ENCODE results near the gene LYSMD3. TPM values are rescaled to one million over a fixed set of nuclear protein-coding genes. Genes with fewer than 3 reads are reported as not detected.

Gene LYSMD3
- total and polyA plus RNA-seq, 9 of the 15 experiments (the other 6 are each of a cell fraction or from before 2014, with no cell fraction given) = 9.5 to 42.3 (median 20.7) TPM

DNA sequence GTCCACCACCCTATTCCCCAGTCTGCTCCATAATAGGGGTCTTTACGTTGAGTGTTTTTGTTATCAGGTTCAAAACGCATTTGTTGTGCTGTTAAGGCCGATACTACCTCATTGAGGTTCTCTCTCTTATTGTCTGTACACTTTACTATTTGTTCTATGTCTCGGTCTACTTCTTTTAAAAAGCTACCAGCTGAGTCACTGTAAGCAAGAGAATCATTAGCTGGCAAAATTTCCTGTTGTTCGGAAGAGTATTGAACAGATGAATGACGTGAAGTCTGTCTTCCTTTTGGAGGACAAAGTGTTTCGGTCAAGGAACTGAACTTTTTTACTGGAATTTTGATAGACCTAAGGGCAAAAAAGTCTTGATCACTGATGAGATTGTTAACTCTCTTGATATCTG, 10.3 kb downstream of the LYSMD3 start:
- 86% methylated on average over 7 of the region's 7 CpGs for WGBS (ENCODE audit: insufficient coverage, low coverage, missing lambda C conversion rate)
- H2AFZ ChIP-seq (ENCODE audit: low read depth, low read length) = no peak overlapping the region
- H3K9ac ChIP-seq (ENCODE audit: insufficient read depth in 1 of 2, low read depth in 2 of 2, low read length in 2 of 2) = no peak overlapping the region
- ChIA-PET POLR2A (interaction anchor here (0.8 to 1.0 kb wide), 3 partner anchors 8 to 19 kb away, joined by 3 to 4 read pairs (median 3); no protein-coding TSS in a partner anchor), CTCF (ENCODE audit: low intra/inter-chr PET ratio) (no interaction called here)
- no peak overlapping the region for H3K27ac ChIP-seq (ENCODE audit: extremely low read depth, low read depth, low read length)
- intact Hi-C loops (cut with micrococcal nuclease) = no loop called here
- in situ Hi-C loops (cut with MboI) = no loop called here
- DNase-seq (ENCODE audit: extremely low read depth in 1 of 4, low spot score in 3 of 4) (no peak), FAIRE-seq (no peak), ATAC-seq (no peak)
- H3K9me3 ChIP-seq (replicated peaks; ENCODE audit: control insufficient read depth, insufficient read depth, low read depth, low read length) = no peaks in the 10 kb centered on the region
- no peak overlapping the region for H3K4me3 ChIP-seq
- H4K20me1 ChIP-seq (replicated peaks; ENCODE audit: control insufficient read depth, insufficient read depth, low read length) = no peaks in the 10 kb centered on the region
- BruUV-seq (replicated peaks) = no TSS peak
- peaks cover 7% of the 10 kb centered on the region; the same call in 1 of the 3 replicates for H3K79me2 ChIP-seq (ENCODE audit: control insufficient read depth, insufficient read depth, low read length)
- peaks cover 75% of the 10 kb centered on the region for H3K36me3 ChIP-seq (ENCODE audit: control insufficient read depth, insufficient read depth, low read length)
- H3K4me1 ChIP-seq (replicated peaks in 1 of 2; ENCODE audit: control insufficient read depth in 2 of 2, insufficient read depth in 2 of 2, low read length in 2 of 2) = no peaks in the 10 kb centered on the region
- no peak overlapping the region for H3K4me2 ChIP-seq (ENCODE audit: insufficient read depth, low read length)
- TF ChIP-seq TAL1 (IDR thresholded peaks at IDR 0.05) (no peak), HCFC1 (IDR thresholded peaks at IDR 0.05; ENCODE audit: low read depth, low read length) (no peak), CHD2 (IDR thresholded peaks at IDR 0.05; ENCODE audit: low read depth, low read length) (no peak), ZNF212 (CRISPR knock-in tag; IDR thresholded peaks at IDR 0.05) (no peak), PCBP1 (IDR thresholded peaks at IDR 0.05; ENCODE audit: low read depth, low read length, poor library complexity, severe bottlenecking) (no peak)
- H3K9me1 ChIP-seq (ENCODE audit: control insufficient read depth, insufficient read depth, low read length) = no peaks in the 10 kb centered on the region
- no peaks in the 10 kb centered on the region for H3K27me3 ChIP-seq (ENCODE audit: control insufficient read depth in 2 of 2, insufficient read depth in 2 of 2, low read length in 2 of 2)

GRCh38 chr5:90518661-90519060, 10.7 kb downstream of the LYSMD3 start:
- ChIA-PET CTCF (ENCODE audit: low intra/inter-chr PET ratio) (no interaction called here), POLR2A (interaction anchor here (0.8 to 1.0 kb wide), 3 partner anchors 8 to 18 kb away, joined by 3 to 4 read pairs (median 3); no protein-coding TSS in a partner anchor)
- Histone ChIP-seq H2AFZ (ENCODE audit: low read depth, low read length) (no peak overlapping the region), H3K4me1 (replicated peaks in 1 of 2; ENCODE audit: control insufficient read depth in 2 of 2, insufficient read depth in 2 of 2, low read length in 2 of 2) (no peaks in the 10 kb centered on the region), H3K9ac (ENCODE audit: insufficient read depth in 1 of 2, low read depth in 2 of 2, low read length in 2 of 2) (no peak overlapping the region), H3K4me3 (no peak overlapping the region), H3K79me2 (ENCODE audit: control insufficient read depth, insufficient read depth, low read length) (peaks cover 7% of the 10 kb centered on the region; the same call in 1 of the 3 replicates), H3K36me3 (ENCODE audit: control insufficient read depth, insufficient read depth, low read length) (peaks cover 75% of the 10 kb centered on the region), H4K20me1 (replicated peaks; ENCODE audit: control insufficient read depth, insufficient read depth, low read length) (no peaks in the 10 kb centered on the region), H3K9me1 (ENCODE audit: control insufficient read depth, insufficient read depth, low read length) (no peaks in the 10 kb centered on the region), H3K27ac (ENCODE audit: extremely low read depth, low read depth, low read length) (no peak overlapping the region), H3K27me3 (ENCODE audit: control insufficient read depth in 2 of 2, insufficient read depth in 2 of 2, low read length in 2 of 2) (no peaks in the 10 kb centered on the region), H3K9me3 (replicated peaks; ENCODE audit: control insufficient read depth, insufficient read depth, low read depth, low read length) (no peaks in the 10 kb centered on the region), H3K4me2 (ENCODE audit: insufficient read depth, low read length) (no peak overlapping the region)
- no peak for TF ChIP-seq ZNF695 (CRISPR knock-in tag; IDR thresholded peaks at IDR 0.05)
- no peak for TF ChIP-seq CCNT2 (IDR thresholded peaks at IDR 0.05; ENCODE audit: borderline replicate concordance, extremely low read depth, insufficient read length, low read depth, low read length)
- TF ChIP-seq NFIC (IDR thresholded peaks at IDR 0.05) = peak; percentile 38
- in situ Hi-C loops (cut with MboI) = no loop called here
- no TSS peak for BruUV-seq (replicated peaks)
- ATAC-seq = no peak; the same call in 2 of the 3 replicates
- no peak for FAIRE-seq
- intact Hi-C loops (cut with micrococcal nuclease) = no loop called here
- peak in 2 of 4 experiments; percentile 18 to 24 for DNase-seq (ENCODE audit: extremely low read depth in 1 of 4, low spot score in 3 of 4)

Measured in K562 (cell line).